AG08395 (cell line): ENCODE data around the gene PRKACA.
"Not testable (repeated sequence)": the region's sequence is repeated elsewhere in the genome, so short reads cannot be mapped to it uniquely, and the experiment has no call there.

Source experiments
- DNase-seq: peaks from one replicate; pipeline ENCODE4 v3.0.0; 2012; ENCODE audit warnings: mixed read lengths, low spot score

Gene PRKACA

GRCh38 chr19:14070268-14071050 lies 47.1 kb downstream of the PRKACA start:
- DNase-seq, result no peak

- no peak for DNase-seq
Measured at GRCh38 chr19:14066134-14066533, 51.4 kb downstream of the PRKACA start.

GRCh38 chr19:14063105-14063504 lies 54.5 kb downstream of the PRKACA start:
- DNase-seq, result no peak

GRCh38 chr19:14062558-14062855 lies 55.1 kb downstream of the PRKACA start:
- DNase-seq, result no peak

GRCh38 chr19:14061751-14062557 lies 55.6 kb downstream of the PRKACA start, which contains the start of gene PALM3:
Gene PALM3, minus strand, starts transcription at chr19:14062076. Its CDS starts 96 bp downstream, at chr19:14061980.
- no peak for DNase-seq

GRCh38 chr19:14061081-14061749 lies 56.3 kb downstream of the PRKACA start:
- DNase-seq, result no peak

GRCh38 chr19:14059652-14060155 lies 57.9 kb downstream of the PRKACA start:
- DNase-seq, result no peak

GRCh38 chr19:14059093-14059480 lies 58.5 kb downstream of the PRKACA start:
- no peak for DNase-seq

- DNase-seq, result no peak
Measured at GRCh38 chr19:14058182-14059092, 59.1 kb downstream of the PRKACA start.

- no peak for DNase-seq
Measured at GRCh38 chr19:14056741-14057356, 60.7 kb downstream of the PRKACA start.

GRCh38 chr19:14056069-14056666 lies 61.4 kb downstream of the PRKACA start:
- no peak for DNase-seq

GRCh38 chr19:14055396-14055795 lies 62.2 kb downstream of the PRKACA start:
- no peak for DNase-seq

GRCh38 chr19:14054721-14055120 lies 62.8 kb downstream of the PRKACA start:
- DNase-seq, result no peak

GRCh38 chr19:14054099-14054498 lies 63.5 kb downstream of the PRKACA start:
- no peak for DNase-seq

- no peak for DNase-seq
Measured at GRCh38 chr19:14053500-14053899, 64.1 kb downstream of the PRKACA start.

- no peak for DNase-seq
Measured at GRCh38 chr19:14053032-14053431, 64.5 kb downstream of the PRKACA start.

GRCh38 chr19:14052470-14052869 lies 65.1 kb downstream of the PRKACA start:
- no peak for DNase-seq

- no peak for DNase-seq
Measured at GRCh38 chr19:14051980-14052379, 65.6 kb downstream of the PRKACA start.

- DNase-seq, result not testable (repeated sequence)
Measured at GRCh38 chr19:14050961-14051360, 66.6 kb downstream of the PRKACA start.

GRCh38 chr19:14050512-14050911 lies 67.0 kb downstream of the PRKACA start:
- DNase-seq, result no peak
